ENCODE data around the gene FADS3. TPM values are rescaled to one million over a fixed set of nuclear protein-coding genes. Genes with fewer than 3 reads are reported as not detected.

Gene FADS3
- total RNA-seq, 1 donor from 2014 or later, result 180 TPM

DNA sequence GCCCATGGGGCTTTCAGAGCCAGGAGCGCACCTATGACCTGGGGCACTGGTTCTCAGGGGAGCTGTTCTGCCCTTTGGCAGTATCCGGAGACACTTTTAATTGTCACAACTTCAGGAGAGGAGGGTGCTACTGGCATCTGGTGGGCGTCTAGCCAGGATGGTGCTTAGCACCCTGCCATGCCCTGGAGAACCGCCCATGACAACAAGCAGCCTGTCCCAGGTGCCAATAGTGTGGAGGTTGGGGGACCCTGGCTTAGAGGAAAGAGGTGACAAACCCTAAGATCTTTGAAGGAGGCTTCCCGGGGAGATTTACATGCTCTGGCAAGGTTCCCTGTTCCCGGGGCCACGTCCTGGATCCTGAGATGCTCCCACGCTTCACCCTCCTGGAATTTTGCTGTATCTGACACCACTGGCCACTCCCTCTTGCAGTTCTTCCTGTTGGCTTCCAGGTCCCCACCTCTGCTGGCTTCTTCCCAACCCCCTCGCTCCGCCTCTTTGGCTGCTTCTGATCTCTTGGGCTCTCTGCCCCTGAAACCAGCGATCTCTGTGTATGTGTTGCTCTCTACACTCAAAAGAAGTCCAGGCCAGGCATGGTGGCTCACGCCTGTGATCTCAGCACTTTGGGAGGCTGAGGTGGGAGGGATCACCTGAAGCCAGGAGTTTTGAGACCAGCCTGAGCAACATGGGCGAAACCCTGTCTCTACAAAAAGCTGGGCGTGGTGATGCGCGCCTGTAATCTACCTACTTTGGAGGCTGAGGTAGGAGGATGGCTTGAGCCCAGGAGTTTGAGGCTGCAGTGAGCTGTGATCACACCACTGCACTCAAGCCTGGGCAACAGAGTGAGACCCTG is 31.1 kb downstream of the FADS3 start:
- no peak for DNase-seq (ENCODE audit: low read depth, low spot score)

DNA sequence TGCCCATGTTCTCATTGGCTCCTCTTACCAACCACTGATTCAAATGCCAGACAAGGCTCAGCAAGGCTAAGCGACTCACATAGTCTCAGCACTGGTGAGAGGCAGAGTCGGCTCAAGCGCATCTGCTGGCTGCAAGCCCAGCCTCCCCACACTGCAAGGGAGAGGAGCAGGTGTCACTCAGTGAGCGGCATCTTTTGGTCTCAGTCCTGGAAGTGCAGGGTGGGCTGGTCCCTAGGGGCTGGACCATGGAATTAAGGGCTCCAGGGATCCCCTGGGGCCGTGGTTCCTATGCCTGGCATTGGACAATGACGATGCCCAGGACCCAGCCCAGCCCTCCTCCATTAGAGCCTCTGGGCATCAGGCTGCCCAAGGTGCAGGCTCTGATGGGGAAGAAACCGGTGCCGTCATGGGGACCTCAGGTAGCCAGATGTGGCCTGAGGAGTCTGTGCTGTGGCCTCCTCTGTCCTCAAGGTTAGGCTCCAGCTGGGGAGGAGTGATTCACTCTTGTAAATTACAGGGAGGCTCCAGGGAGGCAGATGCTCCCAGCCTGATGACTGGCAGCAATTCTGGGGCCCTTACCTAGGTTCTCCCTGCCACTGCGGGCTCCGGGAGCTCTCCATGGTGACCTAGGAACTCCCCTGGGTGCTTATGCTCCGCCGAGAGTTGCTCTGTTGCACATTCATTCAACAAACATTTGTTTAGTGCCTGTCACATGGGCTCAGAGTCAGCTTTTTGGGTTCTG is 35.2 kb downstream of the FADS3 start:
- no peak for DNase-seq (ENCODE audit: low read depth, low spot score)

DNA sequence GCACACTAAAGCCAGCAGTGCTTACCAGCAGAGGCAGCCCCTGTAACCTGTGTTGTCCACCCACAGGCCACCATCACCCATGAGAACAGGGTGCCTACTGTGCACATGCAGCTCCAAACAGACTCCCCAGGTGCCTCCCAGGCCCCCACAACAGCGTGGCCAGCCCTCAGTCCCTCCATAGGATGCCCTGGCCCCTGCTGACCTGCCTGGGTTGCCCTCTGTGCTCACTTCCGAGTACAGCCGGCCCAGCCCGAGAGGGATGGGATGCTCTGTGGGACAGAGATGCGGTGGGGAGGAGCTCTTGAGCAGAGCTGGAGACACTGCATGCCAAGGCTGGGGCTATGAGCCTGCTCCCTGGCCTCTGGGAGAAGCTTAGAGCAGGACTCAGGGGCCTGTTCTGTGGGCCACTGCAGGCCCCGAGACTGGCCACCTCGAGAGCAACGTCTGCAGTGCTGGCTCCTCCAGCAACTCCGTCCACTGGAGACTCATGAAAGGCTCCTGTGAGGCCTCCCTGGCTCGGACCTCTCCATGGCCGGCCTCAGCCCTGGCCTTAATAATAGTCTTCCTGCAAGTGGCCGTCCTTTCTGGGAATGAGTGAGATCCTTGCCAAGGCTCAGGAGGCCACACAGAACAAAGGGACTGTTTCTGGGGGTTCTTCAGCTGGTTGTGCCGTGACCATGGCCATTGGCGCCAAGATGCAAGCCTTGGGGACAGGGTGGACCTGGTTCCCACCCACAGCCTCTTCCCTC is 36.2 kb downstream of the FADS3 start:
- DNase-seq (ENCODE audit: low read depth, low spot score), result no peak

DNA sequence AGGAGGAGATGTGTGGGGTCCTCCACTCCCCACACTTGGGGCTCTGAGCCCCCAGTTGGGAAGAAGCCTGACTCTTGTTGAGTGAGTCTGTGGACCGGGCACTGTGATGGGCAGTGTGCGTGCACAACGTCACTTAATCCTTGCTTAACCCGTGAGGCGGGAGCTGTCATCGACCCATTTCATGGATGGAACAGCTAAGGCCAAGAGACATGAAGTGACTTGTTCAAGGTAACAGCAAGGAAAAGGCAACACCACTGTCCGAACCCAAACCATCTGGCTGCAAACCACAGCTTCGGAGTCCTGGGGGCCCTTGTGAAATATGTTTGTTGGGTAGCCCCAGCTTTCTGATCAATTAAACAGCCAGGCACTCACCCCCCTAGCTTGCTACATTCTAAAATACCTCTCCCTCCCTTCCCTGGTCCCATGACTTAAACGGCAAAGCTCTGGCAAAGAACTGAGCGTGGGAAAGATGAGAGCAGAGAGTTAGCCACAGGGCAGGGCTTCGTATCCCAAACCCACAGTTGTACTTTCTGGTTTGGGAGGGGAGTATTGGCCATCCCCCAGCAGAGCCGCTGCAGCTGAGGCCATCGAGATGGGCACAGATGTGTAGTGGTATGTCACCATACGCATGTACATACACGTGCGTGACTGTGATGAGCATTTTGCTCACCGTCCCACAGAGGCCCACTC is 37.0 kb downstream of the FADS3 start:
- no peak for DNase-seq (ENCODE audit: low read depth, low spot score)

DNA sequence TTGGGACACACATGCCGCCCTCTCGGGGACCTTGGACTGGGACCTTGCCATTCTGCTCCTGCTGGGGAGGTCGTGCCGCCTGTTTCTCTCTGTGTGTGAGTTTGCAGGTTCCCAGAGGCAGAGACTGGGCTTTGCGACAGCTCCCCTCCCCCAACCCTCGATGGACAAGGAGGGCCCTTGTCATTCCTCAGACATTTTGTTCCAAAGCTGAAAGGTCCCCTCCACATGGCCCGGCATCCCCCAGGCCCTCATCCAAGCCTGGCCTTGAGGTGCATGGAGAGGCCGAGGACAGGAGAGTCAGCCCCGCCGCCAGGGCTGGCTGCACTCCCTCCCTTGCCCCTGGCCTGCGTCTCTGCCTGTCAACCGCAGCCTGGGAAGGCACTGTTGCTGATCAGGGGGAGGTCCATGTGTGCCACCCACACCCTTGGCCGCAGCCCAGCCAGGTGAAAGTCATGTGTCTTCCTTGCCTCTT is 37.6 kb downstream of the FADS3 start:
- DNase-seq (ENCODE audit: low read depth, low spot score), result no peak

DNA sequence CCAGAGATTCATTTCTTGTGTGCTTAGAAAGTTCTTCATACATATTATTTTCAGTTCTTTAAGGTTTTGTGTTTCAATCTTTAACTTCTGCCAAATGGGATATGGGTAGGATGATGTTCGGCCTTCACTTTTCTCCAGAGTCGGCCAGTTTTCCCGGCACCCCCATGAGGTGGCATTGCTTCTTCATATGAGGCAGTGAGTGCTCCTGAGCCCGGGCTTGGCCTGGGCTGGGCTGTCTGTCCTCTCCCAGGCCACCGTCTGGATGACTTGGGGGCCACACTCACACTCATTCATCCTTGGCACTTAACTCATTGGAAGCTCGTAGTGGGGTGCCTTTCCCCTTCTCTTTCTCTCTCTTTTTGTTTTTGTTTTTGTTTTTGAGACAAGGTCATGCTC is 39.4 kb downstream of the FADS3 start:
- no peak for DNase-seq (ENCODE audit: low read depth, low spot score)

DNA sequence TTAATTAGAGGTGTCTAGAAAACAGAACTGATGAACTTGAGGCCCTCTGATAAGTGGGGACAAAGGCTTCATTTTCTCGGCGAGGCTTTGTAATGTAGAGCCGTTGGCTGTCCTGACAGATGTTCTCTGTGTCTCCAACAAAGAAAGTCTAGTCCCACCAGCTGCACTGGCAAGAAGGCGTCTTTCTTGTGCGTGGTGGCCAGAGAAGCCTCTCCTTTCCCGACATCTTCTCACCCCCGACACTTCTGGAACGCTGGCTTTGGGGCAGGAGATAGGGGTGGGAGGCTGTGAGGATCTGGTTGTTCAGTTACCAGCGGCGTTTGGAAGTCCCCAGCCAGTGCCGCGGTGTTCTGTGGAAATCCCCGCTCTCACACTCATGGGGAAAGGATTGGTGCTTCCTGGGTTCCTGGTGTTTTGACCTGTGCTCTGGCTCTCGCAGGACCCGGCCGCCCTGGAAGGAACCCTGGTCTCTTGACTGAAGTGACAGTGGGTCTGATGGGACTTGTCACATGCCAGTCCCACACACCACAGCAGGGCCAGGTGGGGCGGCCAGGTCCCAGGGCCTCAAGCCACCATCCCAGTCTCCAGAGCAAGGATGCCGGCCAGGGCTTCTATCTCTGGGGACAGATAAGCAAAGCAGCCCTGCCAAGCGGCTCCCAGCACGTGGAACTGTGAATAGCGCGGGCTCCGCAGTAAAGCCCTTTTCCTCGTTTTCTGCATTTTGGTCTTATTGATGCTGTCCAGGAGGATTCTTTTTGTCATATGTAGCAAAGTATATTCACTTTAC is 40.0 kb downstream of the FADS3 start:
- no peak for DNase-seq (ENCODE audit: low read depth, low spot score)

DNA sequence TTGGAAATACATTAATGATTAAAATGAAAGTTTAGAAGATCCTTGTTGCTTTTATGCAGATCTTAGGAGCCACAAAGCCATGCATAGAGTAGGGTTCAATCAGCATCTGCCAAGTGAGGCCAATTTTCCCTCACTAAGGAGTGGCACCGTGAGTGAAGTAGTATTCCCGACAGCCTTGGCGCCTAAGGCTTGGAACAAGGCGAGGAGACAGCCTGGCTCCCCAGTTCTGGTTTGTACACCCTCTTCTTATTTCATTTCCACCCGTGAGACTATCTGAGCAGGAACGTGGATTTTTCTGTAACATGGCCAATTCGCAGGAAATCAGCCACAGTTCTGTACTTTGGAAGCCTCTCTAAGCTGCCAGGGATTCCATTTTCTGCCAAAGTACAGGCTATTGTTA is 40.7 kb downstream of the FADS3 start:
- DNase-seq (ENCODE audit: low read depth, low spot score), result no peak

DNA sequence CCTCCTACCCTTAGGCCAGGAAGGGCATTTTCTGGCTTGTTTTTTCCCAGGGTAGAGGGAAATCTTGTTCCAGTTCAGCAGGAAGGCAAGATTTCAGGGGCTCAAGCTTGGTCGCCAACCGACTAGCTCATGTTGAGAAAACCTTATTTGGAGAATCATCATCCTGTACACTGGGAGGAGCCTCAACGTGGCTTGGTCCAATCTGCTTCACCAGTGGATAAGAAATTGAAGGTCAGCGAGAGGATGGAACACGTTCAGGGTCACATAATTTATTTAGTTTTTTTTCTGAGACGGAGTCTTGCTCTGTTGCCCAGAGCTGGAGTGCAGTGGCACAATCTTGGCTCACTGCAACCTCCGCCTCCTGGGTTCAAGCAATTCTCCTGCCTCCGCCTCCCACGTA is 42.7 kb downstream of the FADS3 start:
- DNase-seq (ENCODE audit: low read depth, low spot score), result no peak

DNA sequence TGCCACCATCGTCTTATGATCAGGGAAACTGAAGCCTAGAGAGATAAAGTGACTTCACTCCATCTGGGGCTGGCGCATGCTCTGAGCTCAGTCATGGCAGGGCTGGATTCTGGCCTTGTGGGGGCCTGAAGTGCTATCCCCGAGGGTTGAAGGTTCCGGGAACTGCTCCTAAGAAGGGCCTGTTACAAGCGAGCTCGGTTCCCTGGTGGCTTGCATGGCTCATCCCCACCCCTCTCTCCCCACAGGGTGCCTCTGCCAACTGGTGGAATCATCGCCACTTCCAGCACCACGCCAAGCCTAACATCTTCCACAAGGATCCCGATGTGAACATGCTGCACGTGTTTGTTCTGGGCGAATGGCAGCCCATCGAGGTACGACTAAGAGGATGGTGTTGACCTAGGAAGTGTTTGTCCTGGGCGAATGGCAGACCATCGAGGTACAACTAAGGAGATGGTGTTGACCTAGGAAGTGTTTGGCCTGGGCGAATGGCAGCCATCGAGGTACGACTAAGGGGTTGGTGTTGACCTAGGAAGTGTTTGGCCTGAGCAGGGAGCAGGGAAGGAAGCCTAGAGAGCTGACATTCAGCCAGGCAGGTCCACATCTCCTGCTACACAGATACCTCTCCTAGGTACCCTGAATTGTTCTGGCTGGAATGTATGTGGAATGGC is 43.3 kb downstream of the FADS3 start:
- DNase-seq (ENCODE audit: low read depth, low spot score), result no peak

DNA sequence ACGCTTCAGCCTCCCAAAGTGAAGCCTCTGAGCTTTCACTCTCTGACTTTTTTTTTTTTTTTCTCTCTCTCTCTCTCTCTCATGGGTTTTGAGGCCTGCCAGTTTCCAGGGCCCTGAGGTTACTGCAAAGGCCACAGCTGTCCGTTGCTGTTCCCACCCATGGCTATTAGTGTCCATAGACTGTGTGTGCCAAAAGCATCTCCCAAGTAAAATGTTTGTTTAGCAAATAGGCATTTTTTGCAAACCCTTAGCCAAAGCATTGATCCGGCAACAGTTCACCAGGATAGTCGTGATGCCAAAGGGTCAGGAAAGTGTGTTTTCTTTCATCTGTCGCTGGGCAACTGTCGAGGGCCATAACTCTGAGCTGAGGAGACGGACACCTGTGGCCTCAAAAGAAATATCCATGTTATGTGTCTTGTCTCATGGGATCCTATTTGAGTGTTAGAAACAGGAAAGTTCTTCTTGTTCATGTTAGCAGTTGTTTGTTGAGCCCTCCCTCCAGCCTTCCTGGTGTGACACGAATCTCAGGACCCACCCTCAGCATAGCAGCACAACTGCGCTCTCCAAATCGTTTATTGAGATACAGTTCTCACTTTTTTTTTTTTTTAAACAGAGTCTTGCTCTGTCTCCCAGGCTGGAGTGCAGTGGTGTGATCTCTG is 44.9 kb downstream of the FADS3 start:
- no peak for DNase-seq (ENCODE audit: low read depth, low spot score)

DNA sequence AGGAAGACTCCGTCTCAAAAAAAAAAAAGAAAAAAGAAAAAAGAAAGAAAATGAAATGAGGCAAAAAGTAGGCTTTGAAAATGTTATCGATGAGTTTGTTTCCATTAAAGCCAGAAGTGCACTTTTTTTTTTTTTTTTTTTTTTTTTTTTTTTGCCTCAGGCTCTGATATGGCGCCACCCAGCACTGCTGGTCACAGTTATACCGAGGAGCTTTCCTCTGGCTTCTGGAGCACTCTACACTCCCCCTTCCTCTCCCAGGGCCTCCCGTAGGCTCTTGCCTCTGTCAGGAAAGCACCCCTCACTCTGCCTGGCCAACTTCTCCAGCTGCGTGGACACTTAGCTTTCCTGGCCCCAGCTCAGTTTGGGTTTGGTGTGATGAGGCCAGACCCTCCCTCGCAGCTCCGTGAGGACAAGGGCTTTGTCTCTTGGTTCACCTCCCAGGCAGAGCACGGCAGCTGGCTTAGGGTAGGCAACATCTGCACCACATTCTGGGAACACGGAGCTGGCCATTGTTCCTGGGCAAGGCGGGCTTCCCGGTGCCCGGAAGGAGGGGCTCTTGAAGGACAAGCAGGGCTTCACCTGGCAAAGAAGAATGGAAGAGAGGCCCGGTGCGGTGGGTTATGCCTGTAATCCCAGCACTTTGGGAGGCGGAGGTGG is 46.3 kb downstream of the FADS3 start:
- no peak for DNase-seq (ENCODE audit: low read depth, low spot score)

DNA sequence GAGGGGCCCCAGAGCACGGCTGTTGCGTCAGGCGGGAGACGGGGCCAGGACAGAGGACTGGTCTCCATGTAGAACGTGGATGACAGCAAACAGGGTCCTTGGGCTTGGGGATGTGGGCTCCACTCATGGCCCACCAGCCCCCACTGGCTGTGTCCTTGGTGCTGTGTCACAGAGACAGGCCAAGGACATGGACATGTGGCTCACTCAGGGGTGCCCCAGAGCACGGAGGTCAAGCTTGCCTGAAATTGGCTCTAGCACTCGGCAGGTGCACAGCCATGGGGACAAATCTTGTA is 48.9 kb downstream of the FADS3 start:
- no peak for DNase-seq (ENCODE audit: low read depth, low spot score)

DNA sequence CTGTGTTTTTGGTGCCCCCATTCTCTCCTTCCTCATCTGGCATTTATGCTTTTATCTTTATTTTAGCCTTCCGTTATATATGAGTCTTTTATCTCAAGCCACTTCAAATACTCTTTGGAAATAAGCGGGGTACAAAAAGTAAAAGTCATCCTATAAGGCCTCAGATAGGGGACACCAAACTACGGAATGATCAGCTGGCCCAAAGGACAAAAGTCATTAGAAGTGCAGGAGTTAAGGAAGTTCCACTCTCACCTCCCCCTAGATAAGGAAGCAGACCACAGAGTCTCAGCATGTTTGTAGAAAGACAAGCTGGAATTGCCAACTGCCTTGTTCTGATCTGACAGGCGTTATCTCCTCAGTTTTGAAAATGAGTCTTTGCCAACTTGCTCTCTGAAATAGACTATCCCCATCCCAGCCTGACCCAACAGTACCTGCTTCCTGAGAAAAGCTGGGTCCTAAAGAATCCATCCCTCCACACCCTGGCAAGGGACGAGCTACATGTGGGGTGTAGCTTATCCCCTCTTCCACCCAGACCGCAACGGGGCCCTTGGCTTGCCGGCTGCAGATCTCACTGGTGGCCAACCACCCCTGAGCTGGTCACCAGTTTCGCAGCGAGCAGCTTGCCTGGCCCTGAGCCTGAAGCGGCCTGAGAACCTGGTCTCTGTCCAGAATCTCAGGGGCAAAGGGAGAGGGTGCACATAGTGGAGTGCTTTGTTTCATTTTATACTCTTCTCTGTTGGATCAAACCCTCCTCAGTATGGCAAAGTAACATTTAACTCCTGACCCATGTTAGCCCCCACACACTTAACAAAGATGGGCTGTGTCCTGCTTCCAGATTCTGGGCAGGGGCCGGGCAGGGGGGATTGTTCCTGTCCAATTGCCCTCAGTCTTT is 49.5 kb downstream of the FADS3 start:
- no peak for DNase-seq (ENCODE audit: low read depth, low spot score)

DNA sequence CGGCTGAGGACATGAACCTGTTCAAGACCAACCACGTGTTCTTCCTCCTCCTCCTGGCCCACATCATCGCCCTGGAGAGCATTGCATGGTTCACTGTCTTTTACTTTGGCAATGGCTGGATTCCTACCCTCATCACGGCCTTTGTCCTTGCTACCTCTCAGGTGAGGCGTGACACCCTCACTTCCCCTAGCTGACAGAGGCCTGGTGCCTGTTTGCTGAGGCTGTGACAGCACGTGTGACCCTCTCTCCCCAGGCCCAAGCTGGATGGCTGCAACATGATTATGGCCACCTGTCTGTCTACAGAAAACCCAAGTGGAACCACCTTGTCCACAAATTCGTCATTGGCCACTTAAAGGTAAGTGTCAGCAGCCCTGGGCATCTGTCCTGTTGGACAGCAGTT is 51.0 kb downstream of the FADS3 start:
- no peak for DNase-seq (ENCODE audit: low read depth, low spot score)

DNA sequence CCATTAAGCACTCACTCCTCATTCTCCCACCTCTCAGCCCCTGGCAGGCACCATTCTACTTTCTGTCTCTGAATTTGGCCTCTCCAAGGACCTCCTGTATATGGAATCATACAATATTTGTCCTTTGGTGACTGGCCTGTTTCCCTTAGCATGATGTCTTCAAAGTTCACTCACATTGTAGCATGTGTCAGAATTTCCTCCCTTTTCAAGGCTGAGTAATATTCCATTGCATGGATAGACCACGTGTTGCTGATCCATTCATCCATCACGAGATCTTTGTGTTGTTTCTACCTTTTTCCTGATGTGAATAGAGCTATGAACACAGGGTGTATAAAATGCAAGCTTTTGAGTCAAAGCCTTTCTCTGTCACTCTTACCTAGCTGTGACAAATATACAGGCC is 51.6 kb downstream of the FADS3 start:
- DNase-seq (ENCODE audit: low read depth, low spot score), result no peak

DNA sequence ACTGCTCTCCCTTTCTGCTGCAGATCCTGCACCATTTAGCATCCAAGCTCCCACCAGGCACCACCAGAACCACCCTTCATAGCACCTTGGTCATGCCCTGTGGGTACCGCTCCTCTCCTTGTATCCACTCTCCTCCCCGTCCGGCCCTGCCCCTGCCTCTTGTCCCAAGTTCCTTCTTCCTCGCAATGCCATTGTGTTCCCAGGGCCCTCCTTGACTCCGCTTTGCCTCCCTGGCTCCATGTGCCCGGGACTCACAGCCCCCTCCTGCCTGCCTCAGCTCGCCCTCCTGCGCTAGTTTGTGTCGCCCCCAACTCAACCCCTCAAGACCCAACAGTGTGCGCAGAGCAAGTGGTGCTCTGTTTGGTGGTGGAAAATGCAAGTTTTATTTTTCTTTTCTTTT is 52.4 kb downstream of the FADS3 start:
- DNase-seq (ENCODE audit: low read depth, low spot score), result no peak

DNA sequence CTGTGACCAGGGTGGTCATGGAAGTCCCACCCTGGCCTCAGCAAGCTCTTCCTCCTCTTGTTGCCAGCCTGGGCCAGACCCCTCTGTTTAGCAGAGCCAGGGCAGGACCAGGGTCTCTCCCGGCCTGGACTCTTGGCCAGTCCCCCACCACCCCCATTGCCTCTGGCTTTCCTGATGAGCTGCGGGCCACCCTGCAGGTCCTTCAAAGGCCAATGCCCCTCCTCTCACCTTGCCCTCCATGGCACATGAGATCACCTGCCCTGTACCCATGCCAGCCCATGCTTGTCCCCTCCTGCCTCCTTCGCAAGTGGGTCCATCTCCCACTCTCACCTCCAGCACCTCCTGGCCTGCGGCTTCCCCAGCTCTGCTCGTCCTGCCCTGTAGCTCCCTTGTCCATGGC is 52.8 kb downstream of the FADS3 start:
- DNase-seq (ENCODE audit: low read depth, low spot score), result no peak

Data from pulmonary artery endothelial cell (primary cell).